Thymus (tissue), 11 donors: ENCODE results near the gene KRTAP10-6. TPM values are rescaled to one million over a fixed set of nuclear protein-coding genes. Genes with fewer than 3 reads are reported as not detected.
"Not testable (repeated sequence)": the region's sequence is repeated elsewhere in the genome, so short reads cannot be mapped to it uniquely, and the experiment has no call there.

ENCODE experiments used
- DNase-seq, 9 donors: peaks; one replicate each; pipeline ENCODE4 v3.0.0-alpha.2; 2013; ENCODE audit warnings: low spot score in 9 of 9, low read depth in 6 of 9, missing footprints in 1 of 9
- H3K27ac ChIP-seq, 2 donors: one replicate each; pipeline ENCODE4 v1.5.1; 2013; ENCODE audit warnings: control low read depth in 1 of 2, low read depth in 1 of 2, low read length in 1 of 2, mild to moderate bottlenecking in 1 of 2, moderate library complexity in 1 of 2
- H3K27me3 ChIP-seq, 2 donors: one replicate each; pipeline ENCODE4 v1.5.1; 2013; ENCODE audit warnings: low read length in 1 of 2; ENCODE audit not compliant: control insufficient read depth in 2 of 2, insufficient read depth in 1 of 2
- H3K36me3 ChIP-seq, 2 donors: one replicate each; pipeline ENCODE4 v1.5.1; 2013; ENCODE audit warnings: low read length in 1 of 2, mild to moderate bottlenecking in 1 of 2, moderate library complexity in 1 of 2; ENCODE audit not compliant: control insufficient read depth in 2 of 2, insufficient read depth in 2 of 2
- H3K4me1 ChIP-seq, 2 donors: one replicate each; pipeline ENCODE4 v1.5.1; 2013; ENCODE audit warnings: low read length in 2 of 2; ENCODE audit not compliant: control insufficient read depth in 2 of 2, insufficient read depth in 2 of 2
- H3K4me3 ChIP-seq, 2 donors: one replicate each; pipeline ENCODE4 v1.5.1; 2013; ENCODE audit warnings: low read length in 2 of 2, control low read depth in 1 of 2, mild to moderate bottlenecking in 1 of 2
- H3K9me3 ChIP-seq, 2 donors: one replicate each; pipeline ENCODE4 v1.5.1; 2013; ENCODE audit warnings: low read length in 1 of 2, mild to moderate bottlenecking in 1 of 2; ENCODE audit not compliant: control insufficient read depth in 2 of 2, insufficient read depth in 1 of 2
- WGBS: extraction: QIAGEN DNeasy Blood & Tissue Kit; methylation state at CpG from one replicate; pipeline ENCODE4 v1.1.7; 2013; 5-methylcytosine and 5-hydroxymethylcytosine counted together
- polyA plus RNA-seq: library from polyadenylated mRNA; stranded (reverse); fragments of 200-250 nt; gene quantifications from one replicate; pipeline ENCODE4 v1.2.3, GENCODE V29; 2013
- total RNA-seq: library from RNA; stranded (reverse); fragments of 120-200 nt; gene quantifications from one replicate; pipeline ENCODE4 v1.2.4, GENCODE V29; 2013
- donor health status: healthy.

The KRTAP10-6 gene
- total and polyA plus RNA-seq, 2 donors = not detected

DNA sequence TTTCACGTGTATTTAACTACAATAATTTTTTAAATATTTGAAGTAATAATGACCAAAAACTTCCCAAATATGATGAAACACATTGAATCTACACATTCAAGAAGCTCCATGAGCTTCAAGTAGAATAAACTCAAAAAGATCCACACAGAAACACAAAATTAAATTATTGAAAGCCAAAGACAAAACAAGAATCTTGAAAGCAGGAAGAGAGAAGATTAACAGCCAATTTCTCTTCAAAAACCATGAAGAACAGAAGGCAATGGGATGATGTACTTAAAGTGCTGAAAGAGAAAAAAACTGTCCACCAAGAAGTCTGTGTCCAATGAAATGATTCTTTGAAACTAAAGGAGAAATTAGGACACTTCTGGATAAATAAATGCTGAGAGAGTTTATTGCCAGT lies 39.8 kb upstream of the KRTAP10-6 start:
- Histone ChIP-seq H3K27me3 (no peaks in the 10 kb centered on the region), H3K36me3 (no peaks in the 10 kb centered on the region), H3K27ac (no peak overlapping the region), H3K4me1 (no peaks in the 10 kb centered on the region), H3K9me3 (peaks cover 0 to 20% of the 10 kb centered on the region in 2 donors), H3K4me3 (no peak overlapping the region)
- 93% methylated on average over 1 of the region's 1 CpG for WGBS
- no peak for DNase-seq

DNA sequence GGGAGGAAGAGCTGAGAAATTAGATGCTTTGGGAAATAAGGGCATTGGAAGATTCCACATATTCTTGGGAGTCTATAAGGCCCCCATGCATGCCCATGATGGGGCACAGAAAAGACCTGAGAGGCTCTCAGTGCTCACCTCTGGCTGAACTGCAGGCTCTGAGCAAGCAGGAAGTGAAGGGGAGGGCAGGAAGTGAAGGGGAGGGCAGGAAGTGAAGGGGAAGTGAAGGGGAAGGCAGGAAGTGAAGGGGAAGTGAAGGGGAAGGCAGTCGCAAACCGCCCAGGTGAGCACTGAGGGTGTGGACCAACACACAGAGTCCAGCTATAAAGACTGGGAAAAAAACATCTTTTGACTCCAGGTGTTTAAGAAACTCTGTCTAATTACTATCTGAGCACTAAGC lies 38.1 kb upstream of the KRTAP10-6 start:
- WGBS = 84% methylated on average over 2 of the region's 2 CpGs
- Histone ChIP-seq H3K36me3 (no peaks in the 10 kb centered on the region), H3K9me3 (peaks cover 0 to 27% of the 10 kb centered on the region in 2 donors), H3K27ac (no peak overlapping the region), H3K4me1 (no peaks in the 10 kb centered on the region), H3K27me3 (no peaks in the 10 kb centered on the region), H3K4me3 (no peak overlapping the region)
- no peak for DNase-seq

DNA sequence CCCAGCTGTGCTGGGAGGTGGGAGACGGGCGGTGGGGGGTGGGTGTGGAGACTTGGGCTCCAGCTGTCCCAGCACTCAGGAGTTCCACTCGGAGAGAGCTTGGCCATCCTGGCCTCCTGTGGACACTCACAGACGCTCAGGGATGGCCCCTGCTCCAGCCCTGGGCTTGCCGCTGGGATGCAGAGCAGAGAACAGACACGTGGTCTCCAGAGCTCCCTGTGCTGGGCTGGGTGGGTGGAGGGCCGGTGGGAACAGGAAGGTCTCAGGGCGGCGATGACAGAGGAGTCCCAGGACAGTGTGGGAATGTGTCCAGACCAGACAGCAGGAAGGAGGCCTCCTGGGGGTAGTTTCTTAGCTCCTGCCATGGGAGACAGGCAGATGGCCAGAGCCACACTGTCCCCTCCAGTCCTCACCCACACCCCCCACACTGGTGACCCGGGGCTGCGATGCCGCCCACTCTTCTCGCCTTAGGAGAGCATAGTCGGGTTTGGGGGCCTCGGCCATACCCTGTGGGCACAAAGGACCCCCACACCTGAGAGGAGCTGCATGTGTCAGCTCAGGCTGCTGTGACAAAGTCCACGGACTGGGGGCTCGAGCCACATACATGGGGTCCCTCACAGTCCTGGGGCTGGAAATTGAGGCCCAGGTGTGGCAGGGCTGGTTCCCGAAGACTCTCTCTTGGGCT lies 36.5 kb upstream of the KRTAP10-6 start:
- no peak for DNase-seq
- 89% methylated on average over 18 of the region's 18 CpGs for WGBS
- H3K27me3 ChIP-seq = no peaks in the 10 kb centered on the region
- H3K4me3 ChIP-seq = no peak overlapping the region
- H3K27ac ChIP-seq = no peak overlapping the region
- no peaks in the 10 kb centered on the region for H3K4me1 ChIP-seq
- no peaks in the 10 kb centered on the region for H3K36me3 ChIP-seq
- peaks cover 0 to 32% of the 10 kb centered on the region in 2 donors for H3K9me3 ChIP-seq

DNA sequence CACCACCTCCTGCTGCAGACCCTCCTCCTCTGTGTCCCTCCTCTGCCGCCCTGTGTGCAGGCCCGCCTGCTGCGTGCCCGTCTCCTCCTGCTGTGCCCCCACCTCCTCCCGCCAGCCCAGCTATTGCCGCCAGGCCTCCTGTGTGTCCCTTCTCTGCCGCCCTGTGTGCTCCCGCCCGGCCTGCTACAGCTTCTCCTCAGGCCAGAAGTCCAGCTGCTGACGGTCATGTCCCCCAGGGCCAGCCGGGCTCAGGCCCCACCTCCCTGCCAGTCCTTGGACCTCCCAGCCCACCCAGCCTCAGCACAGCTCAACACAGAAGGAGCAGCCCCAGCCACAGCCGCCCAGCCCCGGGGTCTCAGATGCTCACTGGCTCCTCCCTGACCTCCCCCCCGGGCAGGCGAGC lies 35.5 kb upstream of the KRTAP10-6 start:
- not testable (repeated sequence) for DNase-seq, H3K36me3 ChIP-seq, H3K4me3 ChIP-seq, H3K4me1 ChIP-seq, H3K27me3 ChIP-seq, H3K27ac ChIP-seq
- H3K9me3 ChIP-seq = peaks cover under 1 to 34% of the 10 kb centered on the region in 2 donors
- WGBS = 60% methylated on average over 15 of the region's 15 CpGs

DNA sequence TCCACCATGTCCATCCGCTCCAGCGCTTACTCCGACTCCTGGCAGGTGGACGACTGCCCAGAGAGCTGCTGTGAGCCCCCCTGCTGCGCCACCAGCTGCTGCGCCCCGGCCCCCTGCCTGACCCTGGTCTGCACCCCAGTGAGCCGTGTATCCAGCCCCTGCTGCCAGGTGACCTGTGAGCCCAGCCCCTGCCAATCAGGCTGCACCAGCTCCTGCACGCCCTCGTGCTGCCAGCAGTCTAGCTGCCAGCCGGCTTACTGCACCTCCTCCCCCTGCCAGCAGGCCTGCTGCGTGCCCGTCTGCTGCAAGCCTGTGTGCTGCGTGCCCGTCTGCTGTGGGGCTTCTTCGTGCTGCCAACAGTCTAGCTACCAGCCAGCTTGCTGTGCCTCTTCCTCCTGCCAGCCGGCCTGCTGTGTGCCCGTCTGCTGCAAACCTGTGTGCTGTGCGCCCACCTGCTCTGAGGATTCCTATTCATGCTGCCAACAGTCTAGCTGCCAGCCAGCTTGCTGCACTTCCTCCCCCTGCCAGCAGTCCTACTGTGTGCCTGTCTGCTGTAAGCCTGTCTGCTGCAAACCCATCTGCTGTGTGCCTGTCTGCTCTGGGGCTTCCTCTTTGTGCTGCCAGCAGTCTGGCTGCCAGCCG lies 35.0 kb upstream of the KRTAP10-6 start:
- H3K36me3 ChIP-seq, H3K27me3 ChIP-seq, DNase-seq, H3K4me1 ChIP-seq, H3K4me3 ChIP-seq, H3K27ac ChIP-seq: not testable (repeated sequence)
- WGBS = 86% methylated on average over 18 of the region's 20 CpGs
- peaks cover 2 to 36% of the 10 kb centered on the region in 2 donors for H3K9me3 ChIP-seq

DNA sequence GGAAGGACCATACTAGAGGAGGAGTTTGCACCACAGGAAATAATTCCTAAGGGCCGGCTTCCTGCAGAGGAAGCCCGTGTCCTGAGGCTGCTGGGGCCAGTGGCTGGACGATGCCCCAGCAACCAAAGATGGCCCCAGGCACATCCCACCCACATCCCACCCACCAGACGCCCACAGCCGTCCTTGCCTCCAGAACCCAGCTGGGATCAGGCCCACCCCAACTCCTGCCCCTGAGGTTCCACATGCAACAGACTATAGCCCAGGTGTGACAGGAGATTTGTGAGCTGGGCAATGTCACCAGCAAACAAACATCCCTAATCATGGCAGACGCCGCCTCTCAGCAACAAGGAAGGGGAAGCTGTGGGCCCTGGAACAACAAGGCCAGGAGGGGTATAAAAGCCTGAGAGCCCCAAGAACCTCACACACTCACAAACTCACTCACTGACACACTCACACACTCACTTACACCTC lies 34.4 kb upstream of the KRTAP10-6 start, which contains the start of gene KRTAP10-9:
Gene KRTAP10-9 (plus strand): TSS at position 421 of the 471 bp plus-strand sequence. CDS start 79 bp downstream, outside the sequence.
- H3K9me3 ChIP-seq = peaks cover 2 to 36% of the 10 kb centered on the region in 2 donors
- no peak for DNase-seq
- no peaks in the 10 kb centered on the region for H3K36me3 ChIP-seq
- no peak within 1 kb of the TSS for H3K4me3 ChIP-seq
- H3K27ac ChIP-seq = no peak within 1 kb of the TSS
- no peaks in the 10 kb centered on the region for H3K27me3 ChIP-seq
- no peaks in the 10 kb centered on the region for H3K4me1 ChIP-seq
- 49% methylated on average over 7 of the region's 7 CpGs for WGBS

DNA sequence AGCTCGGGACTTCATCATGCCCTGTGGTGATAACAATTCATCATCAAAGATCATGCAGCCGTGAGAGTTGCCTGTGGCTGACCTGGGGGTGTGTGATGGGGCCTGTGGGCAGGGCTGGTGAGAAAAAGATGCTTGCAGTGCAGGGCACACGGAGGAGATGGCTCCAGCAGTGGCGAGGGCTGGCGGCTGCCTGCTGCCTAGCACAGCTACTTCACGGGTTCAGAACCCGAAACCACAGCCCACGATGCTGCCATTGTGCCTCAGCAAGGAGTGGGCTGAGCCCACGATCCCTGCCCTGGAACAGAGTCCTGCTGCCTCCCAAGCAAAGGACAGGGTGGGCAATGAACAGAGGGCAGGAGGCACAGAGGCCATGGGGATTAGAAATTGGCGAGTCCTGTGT lies 34.0 kb upstream of the KRTAP10-6 start:
- no peaks in the 10 kb centered on the region for H3K36me3 ChIP-seq
- H3K4me3 ChIP-seq = no peak overlapping the region
- no peak overlapping the region for H3K27ac ChIP-seq
- DNase-seq = no peak
- H3K4me1 ChIP-seq = no peaks in the 10 kb centered on the region
- 80% methylated on average over 10 of the region's 10 CpGs for WGBS
- no peaks in the 10 kb centered on the region for H3K27me3 ChIP-seq
- H3K9me3 ChIP-seq = peaks cover 2 to 36% of the 10 kb centered on the region in 2 donors

DNA sequence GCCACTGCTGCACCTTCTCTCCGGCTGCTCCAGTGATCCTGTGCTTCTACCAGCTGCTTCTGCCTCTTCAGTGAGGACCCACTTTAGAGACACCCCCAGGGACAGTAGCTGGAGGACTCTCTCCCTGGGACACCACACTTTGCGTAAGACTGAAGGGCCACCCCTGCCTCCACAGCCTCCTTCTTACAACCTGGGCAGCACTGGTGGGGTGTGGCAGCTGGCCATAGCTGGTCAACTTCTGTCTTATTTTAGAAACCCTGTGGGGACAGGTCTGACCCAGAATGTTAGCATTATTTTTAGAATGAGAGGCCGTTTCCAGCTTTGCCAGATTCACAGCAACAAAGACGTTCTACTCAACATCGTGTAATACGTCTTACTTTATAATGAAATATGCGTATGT lies 33.5 kb upstream of the KRTAP10-6 start:
- WGBS = 95% methylated on average over 7 of the region's 7 CpGs

DNA sequence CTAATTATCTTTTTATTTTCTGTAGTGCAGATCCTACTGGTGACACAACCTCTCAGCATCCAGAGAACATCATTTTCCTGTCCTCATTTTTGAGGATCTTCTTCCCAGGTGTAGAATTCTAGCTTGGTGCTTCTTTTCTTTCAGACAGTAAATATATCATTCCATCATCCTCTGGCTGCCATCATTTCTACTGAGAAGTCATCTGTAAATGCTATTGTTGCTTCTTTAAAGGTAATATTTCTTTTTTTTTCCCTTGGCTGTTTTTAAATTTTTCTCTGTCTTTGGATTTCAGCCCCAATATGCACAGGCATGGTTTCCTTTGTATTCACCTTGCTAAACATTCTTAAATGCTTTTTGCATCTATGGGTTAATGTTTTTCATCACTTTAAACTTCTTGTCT lies 31.3 kb upstream of the KRTAP10-6 start:
- H3K9me3 ChIP-seq = peaks cover 2 to 18% of the 10 kb centered on the region in 2 donors
- H3K27me3 ChIP-seq = no peaks in the 10 kb centered on the region
- no peaks in the 10 kb centered on the region for H3K36me3 ChIP-seq
- no peaks in the 10 kb centered on the region for H3K4me1 ChIP-seq
- no peak for DNase-seq
- no peak overlapping the region for H3K27ac ChIP-seq
- H3K4me3 ChIP-seq = no peak overlapping the region

More for the DNA sequence above, 33.5 kb upstream of the KRTAP10-6 start:
- no peak overlapping the region for H3K27ac ChIP-seq
- H3K9me3 ChIP-seq = peaks cover 2 to 36% of the 10 kb centered on the region in 2 donors
- no peaks in the 10 kb centered on the region for H3K27me3 ChIP-seq
- no peak for DNase-seq
- H3K36me3 ChIP-seq = no peaks in the 10 kb centered on the region
- no peak overlapping the region for H3K4me3 ChIP-seq
- no peaks in the 10 kb centered on the region for H3K4me1 ChIP-seq
